ENCODE results near the gene SLC6A18.

Gene SLC6A18

DNA sequence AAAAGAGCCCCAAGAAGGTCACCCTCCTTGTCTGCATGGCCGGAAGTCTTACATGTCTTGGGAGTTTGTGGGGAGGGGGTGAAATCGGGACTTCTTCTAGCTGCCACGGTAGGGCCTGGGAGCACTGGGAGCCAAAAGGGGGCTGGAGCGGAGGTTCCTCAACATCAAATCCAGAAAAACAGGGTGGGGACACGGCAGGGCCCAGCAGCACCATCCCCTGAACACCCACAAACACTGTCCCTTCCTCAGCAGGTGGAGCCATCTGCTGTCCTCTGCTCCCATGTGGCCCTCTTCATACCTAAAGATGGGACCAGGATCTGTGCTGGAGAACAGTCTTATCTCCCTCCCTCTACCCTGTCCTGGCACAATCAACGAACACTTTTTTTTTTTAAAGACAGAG is 67.0 kb downstream of the SLC6A18 start:
- Histone ChIP-seq H3K9ac (ENCODE audit: low read depth, low read length) (no peak overlapping the region), H3K36me3 (ENCODE audit: insufficient read depth, low read length) (peaks cover 15% of the 10 kb centered on the region), H3K27ac (ENCODE audit: low read depth, low read length) (no peak overlapping the region), H3K9me3 (ENCODE audit: insufficient read depth, low read depth, low read length) (no peaks in the 10 kb centered on the region), H3K27me3 (ENCODE audit: insufficient read depth, low read length) (peaks cover 16% of the 10 kb centered on the region), H3K4me3 (ENCODE audit: low read length) (no peak overlapping the region), H3K4me1 (ENCODE audit: insufficient read depth, low read length) (no peaks in the 10 kb centered on the region)
- WGBS: 88% methylated on average over 6 of the region's 6 CpGs

DNA sequence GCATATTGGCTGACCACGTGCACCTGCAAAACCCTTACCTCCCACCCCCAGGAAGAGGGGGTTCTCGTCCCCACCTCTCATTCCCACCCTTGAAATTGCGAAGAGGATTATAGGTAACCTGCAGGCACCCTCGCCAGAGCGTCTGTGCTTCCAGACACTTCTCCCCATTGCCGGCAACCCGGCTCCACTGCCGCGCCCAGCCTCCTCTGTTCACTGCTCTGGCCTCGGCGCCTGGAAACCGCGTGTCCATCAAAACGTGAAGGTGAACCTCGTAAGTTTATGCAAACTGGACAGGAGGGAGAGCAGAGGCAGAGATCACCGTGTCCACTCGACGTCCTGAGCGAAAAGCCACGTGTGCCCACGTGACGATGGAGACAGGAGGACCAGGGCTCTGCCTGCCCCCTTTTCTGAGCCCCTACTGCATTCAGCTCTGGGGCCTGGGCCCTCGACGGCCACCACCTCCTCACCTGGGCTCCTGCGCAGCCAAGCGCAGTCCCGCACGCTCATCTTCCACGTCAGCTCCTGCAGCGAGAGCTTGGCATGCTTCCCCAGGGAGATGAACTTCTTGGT is 67.8 kb downstream of the SLC6A18 start:
- no peak overlapping the region for H3K4me3 ChIP-seq (ENCODE audit: low read length)
- peaks cover 18% of the 10 kb centered on the region for H3K27me3 ChIP-seq (ENCODE audit: insufficient read depth, low read length)
- no peaks in the 10 kb centered on the region for H3K4me1 ChIP-seq (ENCODE audit: insufficient read depth, low read length)
- H3K9ac ChIP-seq (ENCODE audit: low read depth, low read length): no peak overlapping the region
- no peak overlapping the region for H3K27ac ChIP-seq (ENCODE audit: low read depth, low read length)
- WGBS: 94% methylated on average over 30 of the region's 30 CpGs
- H3K36me3 ChIP-seq (ENCODE audit: insufficient read depth, low read length): peaks cover 12% of the 10 kb centered on the region
- no peaks in the 10 kb centered on the region for H3K9me3 ChIP-seq (ENCODE audit: insufficient read depth, low read depth, low read length)

DNA sequence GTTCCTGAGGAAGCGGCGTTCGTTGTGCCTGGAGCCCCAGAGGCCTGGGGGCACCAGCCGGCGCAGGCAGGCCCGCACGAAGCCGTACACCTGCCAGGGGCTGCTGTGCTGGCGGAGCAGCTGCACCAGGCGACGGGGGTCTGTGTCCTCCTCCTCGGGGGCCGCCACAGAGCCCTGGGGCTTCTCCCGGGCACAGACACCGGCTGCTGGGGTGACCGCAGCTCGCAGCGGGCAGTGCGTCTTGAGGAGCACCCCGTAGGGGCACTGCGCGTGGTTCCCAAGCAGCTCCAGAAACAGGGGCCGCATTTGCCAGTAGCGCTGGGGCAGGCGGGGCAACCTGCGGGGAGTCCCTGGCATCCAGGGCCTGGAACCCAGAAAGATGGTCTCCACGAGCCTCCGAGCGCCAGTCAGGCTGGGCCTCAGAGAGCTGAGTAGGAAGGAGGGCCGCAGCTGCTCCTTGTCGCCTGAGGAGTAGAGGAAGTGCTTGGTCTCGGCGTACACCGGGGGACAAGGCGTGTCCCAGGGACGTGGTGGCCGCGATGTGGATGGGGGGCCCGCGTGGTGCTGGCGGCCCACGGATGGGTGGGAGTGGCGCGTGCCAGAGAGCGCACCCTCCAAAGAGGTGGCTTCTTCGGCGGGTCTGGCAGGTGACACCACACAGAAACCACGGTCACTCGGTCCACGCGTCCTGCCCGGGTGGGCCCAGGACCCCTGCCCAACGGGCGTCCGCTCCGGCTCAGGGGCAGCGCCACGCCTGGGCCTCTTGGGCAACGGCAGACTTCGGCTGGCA is 68.4 kb downstream of the SLC6A18 start:
- no peaks in the 10 kb centered on the region for H3K4me1 ChIP-seq (ENCODE audit: insufficient read depth, low read length)
- H3K27ac ChIP-seq (ENCODE audit: low read depth, low read length): no peak overlapping the region
- H3K27me3 ChIP-seq (ENCODE audit: insufficient read depth, low read length): peaks cover 18% of the 10 kb centered on the region
- no peak overlapping the region for H3K9ac ChIP-seq (ENCODE audit: low read depth, low read length)
- peaks cover 5% of the 10 kb centered on the region for H3K36me3 ChIP-seq (ENCODE audit: insufficient read depth, low read length)
- 94% methylated on average over 60 of the region's 60 CpGs for WGBS
- no peaks in the 10 kb centered on the region for H3K9me3 ChIP-seq (ENCODE audit: insufficient read depth, low read depth, low read length)
- no peak overlapping the region for H3K4me3 ChIP-seq (ENCODE audit: low read length)

DNA sequence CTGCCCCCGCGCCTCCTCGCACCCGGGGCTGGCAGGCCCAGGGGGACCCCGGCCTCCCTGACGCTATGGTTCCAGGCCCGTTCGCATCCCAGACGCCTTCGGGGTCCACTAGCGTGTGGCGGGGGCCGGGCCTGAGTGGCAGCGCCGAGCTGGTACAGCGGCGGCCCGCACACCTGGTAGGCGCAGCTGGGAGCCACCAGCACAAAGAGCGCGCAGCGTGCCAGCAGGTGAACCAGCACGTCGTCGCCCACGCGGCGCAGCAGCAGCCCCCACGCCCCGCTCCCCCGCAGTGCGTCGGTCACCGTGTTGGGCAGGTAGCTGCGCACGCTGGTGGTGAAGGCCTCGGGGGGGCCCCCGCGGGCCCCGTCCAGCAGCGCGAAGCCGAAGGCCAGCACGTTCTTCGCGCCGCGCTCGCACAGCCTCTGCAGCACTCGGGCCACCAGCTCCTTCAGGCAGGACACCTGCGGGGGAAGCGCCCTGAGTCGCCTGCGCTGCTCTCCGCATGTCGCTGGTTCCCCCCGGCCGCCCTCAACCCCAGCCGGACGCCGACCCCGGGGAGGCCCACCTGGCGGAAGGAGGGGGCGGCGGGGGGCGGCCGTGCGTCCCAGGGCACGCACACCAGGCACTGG is 69.1 kb downstream of the SLC6A18 start:
- H3K9me3 ChIP-seq (ENCODE audit: insufficient read depth, low read depth, low read length): no peaks in the 10 kb centered on the region
- H3K9ac ChIP-seq (ENCODE audit: low read depth, low read length): peak overlapping the region; percentile 77
- no peak overlapping the region for H3K27ac ChIP-seq (ENCODE audit: low read depth, low read length)
- WGBS: 33% methylated on average over 69 of the region's 69 CpGs
- H3K36me3 ChIP-seq (ENCODE audit: insufficient read depth, low read length): no peaks in the 10 kb centered on the region
- peak overlapping the region; percentile 53 for H3K4me3 ChIP-seq (ENCODE audit: low read length)
- no peaks in the 10 kb centered on the region for H3K4me1 ChIP-seq (ENCODE audit: insufficient read depth, low read length)
- H3K27me3 ChIP-seq (ENCODE audit: insufficient read depth, low read length): peaks cover 18% of the 10 kb centered on the region

DNA sequence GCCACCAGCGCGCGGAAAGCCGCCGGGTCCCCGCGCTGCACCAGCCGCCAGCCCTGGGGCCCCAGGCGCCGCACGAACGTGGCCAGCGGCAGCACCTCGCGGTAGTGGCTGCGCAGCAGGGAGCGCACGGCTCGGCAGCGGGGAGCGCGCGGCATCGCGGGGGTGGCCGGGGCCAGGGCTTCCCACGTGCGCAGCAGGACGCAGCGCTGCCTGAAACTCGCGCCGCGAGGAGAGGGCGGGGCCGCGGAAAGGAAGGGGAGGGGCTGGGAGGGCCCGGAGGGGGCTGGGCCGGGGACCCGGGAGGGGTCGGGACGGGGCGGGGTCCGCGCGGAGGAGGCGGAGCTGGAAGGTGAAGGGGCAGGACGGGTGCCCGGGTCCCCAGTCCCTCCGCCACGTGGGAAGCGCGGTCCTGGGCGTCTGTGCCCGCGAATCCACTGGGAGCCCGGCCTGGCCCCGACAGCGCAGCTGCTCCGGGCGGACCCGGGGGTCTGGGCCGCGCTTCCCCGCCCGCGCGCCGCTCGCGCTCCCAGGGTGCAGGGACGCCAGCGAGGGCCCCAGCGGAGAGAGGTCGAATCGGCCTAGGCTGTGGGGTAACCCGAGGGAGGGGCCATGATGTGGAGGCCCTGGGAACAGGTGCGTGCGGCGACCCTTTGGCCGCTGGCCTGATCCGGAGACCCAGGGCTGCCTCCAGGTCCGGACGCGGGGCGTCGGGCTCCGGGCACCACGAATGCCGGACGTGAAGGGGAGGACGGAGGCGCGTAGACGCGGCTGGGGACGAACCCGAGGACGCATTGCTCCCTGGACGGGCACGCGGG is 69.9 kb downstream of the SLC6A18 start, which contains the start of gene TERT:
TERT (minus strand) TSS at position 234 of the 815 bp plus-strand sequence; CDS start at position 155, 79 bp downstream.
- Histone ChIP-seq H3K9ac (ENCODE audit: low read depth, low read length) (peak within 1 kb of the TSS; percentile 77), H3K36me3 (ENCODE audit: insufficient read depth, low read length) (no peaks in the 10 kb centered on the region), H3K27ac (ENCODE audit: low read depth, low read length) (no peak within 1 kb of the TSS), H3K4me3 (ENCODE audit: low read length) (peak within 1 kb of the TSS; percentile 53), H3K4me1 (ENCODE audit: insufficient read depth, low read length) (no peaks in the 10 kb centered on the region), H3K27me3 (ENCODE audit: insufficient read depth, low read length) (peaks cover 18% of the 10 kb centered on the region), H3K9me3 (ENCODE audit: insufficient read depth, low read depth, low read length) (no peaks in the 10 kb centered on the region)
- WGBS: 2% methylated on average over 102 of the region's 102 CpGs

DNA sequence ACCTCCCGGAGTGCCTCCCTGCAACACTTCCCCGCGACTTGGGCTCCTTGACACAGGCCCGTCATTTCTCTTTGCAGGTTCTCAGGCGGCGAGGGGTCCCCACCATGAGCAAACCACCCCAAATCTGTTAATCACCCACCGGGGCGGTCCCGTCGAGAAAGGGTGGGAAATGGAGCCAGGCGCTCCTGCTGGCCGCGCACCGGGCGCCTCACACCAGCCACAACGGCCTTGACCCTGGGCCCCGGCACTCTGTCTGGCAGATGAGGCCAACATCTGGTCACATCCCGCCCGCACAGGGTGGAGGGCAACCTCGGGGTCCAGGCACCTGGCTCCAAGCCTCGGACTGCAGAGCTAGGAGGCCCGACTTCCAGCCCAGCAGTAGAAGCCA is 70.5 kb downstream of the SLC6A18 start:
- Histone ChIP-seq H3K4me1 (ENCODE audit: insufficient read depth, low read length) (no peaks in the 10 kb centered on the region), H3K27ac (ENCODE audit: low read depth, low read length) (no peak overlapping the region), H3K4me3 (ENCODE audit: low read length) (peak overlapping the region; percentile 53), H3K27me3 (ENCODE audit: insufficient read depth, low read length) (peaks cover 18% of the 10 kb centered on the region), H3K9me3 (ENCODE audit: insufficient read depth, low read depth, low read length) (no peaks in the 10 kb centered on the region), H3K9ac (ENCODE audit: low read depth, low read length) (peak overlapping the region; percentile 54; the same call in 1 of the 2 replicates), H3K36me3 (ENCODE audit: insufficient read depth, low read length) (no peaks in the 10 kb centered on the region)
- 62% methylated on average over 22 of the region's 22 CpGs for WGBS

All from HUES64 (cell line).